HCT116 (cell line): ENCODE measurements around the gene MRLN. TPM values are rescaled to one million over a fixed set of nuclear protein-coding genes. Genes with fewer than 3 reads are reported as not detected.

Source experiments
- ATAC-seq: fragments of 200-7000 bp; cut with Tn5 transposase; 2 replicates; pipeline ENCODE4 v1.9.1; 2020; ENCODE audit warnings: mild to moderate bottlenecking, moderate library complexity
- BruUV-seq: library from RNA; stranded (reverse); fragments of 400-500 nt; replicated peaks from 2 replicates; lab custom pipeline; 2021; lab: Mats Ljungman, UMichigan
- CTCF ChIA-PET: fragments of 300-600 bp; sonication (Branson Sonifier 250); formaldehyde crosslinking; loops from one replicate; lab custom pipeline; 2021; ENCODE audit warnings: antibody characterized with exemption; lab: Charles Lee
- POLR2A ChIA-PET: fragments of 300-600, 350-600 bp; sonication (Branson Sonifier 250); formaldehyde crosslinking; loops from one replicate; lab custom pipeline; 2021; ENCODE audit warnings: antibody characterized with exemption; lab: Charles Lee
- RAD21 ChIA-PET, 2 experiments: fragments of 300-600 bp; sonication (Branson Sonifier 250); formaldehyde crosslinking; loops; one replicate each; lab custom pipeline; 2023; ENCODE audit warnings: low total read pairs in 2 of 2; ENCODE audit not compliant: uncharacterized antibody in 2 of 2, unreplicated experiment in 2 of 2, low non-redundant PET in 1 of 2; lab: Charles Lee
- DNase-seq: peaks from one replicate; pipeline ENCODE4 v3.0.0-alpha.2; 2010; ENCODE audit warnings: low read depth, low spot score
- H2AFZ ChIP-seq: fragments of 200-600 bp; shearing (Covaris generic), sonication (generic); 2 replicates; pipeline ENCODE4 v1.6.1; 2017; ENCODE audit warnings: low read depth, mixed run types, mixed read lengths, antibody characterized with exemption, low read length; ENCODE audit not compliant: poor library complexity, severe bottlenecking
- H3K27ac ChIP-seq: 2 replicates; pipeline ENCODE4 v1.5.1; 2012; ENCODE audit warnings: low read depth, low read length
- H3K27me3 ChIP-seq: fragments of 200-600 bp; sonication (generic); 2 replicates; pipeline ENCODE4 v1.6.1; 2016; ENCODE audit warnings: mixed run types, low read length, mixed read lengths; ENCODE audit not compliant: insufficient read depth
- H3K36me3 ChIP-seq, 2 experiments: fragments of 200-500 bp in 1 of 2; fragments of 200-600 bp in 1 of 2; sonication (Bioruptor generic) in 1 of 2; sonication (generic) in 1 of 2; 2 replicates each; pipeline versions ENCODE4 v1.5.1 to v1.6.1; 2014 to 2016; ENCODE audit warnings: low read length in 2 of 2, inconsistent platforms in 1 of 2, mixed read lengths in 1 of 2, mixed run types in 1 of 2; ENCODE audit not compliant: insufficient read depth in 2 of 2, control insufficient read depth in 1 of 2
- H3K4me1 ChIP-seq, 2 experiments: fragments of 200-600 bp in 1 of 2; sonication (generic) in 1 of 2; 2 replicates each; pipeline versions ENCODE4 v1.5.1 to v1.6.1; 2012 to 2017; ENCODE audit warnings: low read length in 2 of 2, inconsistent platforms in 1 of 2, mild to moderate bottlenecking in 1 of 2, mixed read lengths in 1 of 2, mixed run types in 1 of 2, moderate library complexity in 1 of 2; ENCODE audit not compliant: insufficient read depth in 2 of 2, control insufficient read depth in 1 of 2
- H3K4me2 ChIP-seq: fragments of 200-600 bp; sonication (generic); 2 replicates; pipeline ENCODE4 v1.6.1; 2017; ENCODE audit warnings: mixed run types, low read length, mixed read lengths
- H3K4me3 ChIP-seq, 2 experiments: fragments of 200-600 bp in 1 of 2; sonication (generic) in 1 of 2; replicated peaks in 1 of 2; 2 replicates each; pipeline ENCODE4 v1.5.1; 2011 to 2016; ENCODE audit warnings: low read length in 2 of 2, control low read depth in 1 of 2, low read depth in 1 of 2, mild to moderate bottlenecking in 1 of 2, mixed read lengths in 1 of 2, mixed run types in 1 of 2
- H3K79me2 ChIP-seq: fragments of 200-600 bp; sonication (generic); 2 replicates; pipeline ENCODE4 v1.6.1; 2017; ENCODE audit warnings: mild to moderate bottlenecking, mixed run types, low read length, moderate library complexity, mixed read lengths; ENCODE audit not compliant: insufficient read depth
- H3K9ac ChIP-seq: fragments of 200-600 bp; sonication (generic); 2 replicates; pipeline ENCODE4 v1.6.1; 2016; ENCODE audit warnings: low read length, mixed read lengths
- H3K9me2 ChIP-seq: fragments of 200-600 bp; sonication (generic), shearing (Covaris generic); 2 replicates; pipeline ENCODE4 v1.6.1; 2017; ENCODE audit warnings: mixed run types, mild to moderate bottlenecking, moderate library complexity; ENCODE audit not compliant: insufficient read depth
- H3K9me3 ChIP-seq, 2 experiments: fragments of 200-500 bp in 1 of 2; fragments of 200-600 bp in 1 of 2; sonication (Bioruptor generic) in 1 of 2; sonication (generic) in 1 of 2; 2 replicates each; pipeline ENCODE4 v1.6.1; 2014 to 2017; ENCODE audit warnings: low read length in 2 of 2, mixed read lengths in 2 of 2, inconsistent platforms in 1 of 2, low read depth in 1 of 2, mild to moderate bottlenecking in 1 of 2, mixed run types in 1 of 2, moderate library complexity in 1 of 2; ENCODE audit not compliant: control insufficient read depth in 1 of 2, insufficient read depth in 1 of 2
- H4K20me1 ChIP-seq: fragments of 200-600 bp; sonication (generic), shearing (Covaris generic); 2 replicates; pipeline ENCODE4 v1.6.1; 2017; ENCODE audit warnings: mixed run types, mild to moderate bottlenecking, moderate library complexity; ENCODE audit not compliant: insufficient read depth
- CBX3 ChIP-seq: IDR thresholded peaks from 2 replicates; pipeline ENCODE4 v1.6.1; 2012; ENCODE audit warnings: low read depth
- CEBPB ChIP-seq: IDR thresholded peaks from 2 replicates; pipeline ENCODE4 v1.6.1; 2012; ENCODE audit warnings: low read depth
- CTCF ChIP-seq, 3 experiments: fragments of 200-600 bp in 1 of 3; sonication (generic) in 1 of 3; IDR thresholded peaks in 2 of 3; conservative IDR thresholded peaks in 1 of 3; 2 replicates each; pipeline ENCODE4 v1.5.1; 2012 to 2017; ENCODE audit warnings: low read depth in 2 of 3, low read length in 2 of 3, antibody characterized with exemption in 1 of 3, borderline replicate concordance in 1 of 3, control low read depth in 1 of 3, mild to moderate bottlenecking in 1 of 3, mixed read lengths in 1 of 3, mixed run types in 1 of 3, moderate library complexity in 1 of 3; ENCODE audit not compliant: insufficient read depth in 1 of 3
- ELF1 ChIP-seq: IDR thresholded peaks from 2 replicates; pipeline ENCODE4 v1.6.1; 2012; ENCODE audit warnings: low read depth, borderline replicate concordance
- EZH2 ChIP-seq: fragments of 200-600 bp; sonication (generic); IDR thresholded peaks from 2 replicates; pipeline ENCODE4 v1.6.1; 2017; ENCODE audit warnings: antibody characterized with exemption, mixed run types
- EZH2phosphoT487 ChIP-seq: fragments of 200-600 bp; IDR thresholded peaks from 2 replicates; pipeline ENCODE4 v1.6.1; 2018; ENCODE audit warnings: antibody characterized with exemption, borderline replicate concordance
- FOSL1 ChIP-seq: IDR thresholded peaks from 2 replicates; pipeline ENCODE4 v1.6.1; 2012; ENCODE audit warnings: low read depth
- JUND ChIP-seq: IDR thresholded peaks from 2 replicates; pipeline ENCODE4 v1.6.1; 2012
- MAX ChIP-seq: IDR thresholded peaks from 2 replicates; pipeline ENCODE4 v1.6.1; 2012
- RAD21 ChIP-seq: IDR thresholded peaks from 2 replicates; pipeline ENCODE4 v1.6.1; 2012; ENCODE audit warnings: low read depth, mild to moderate bottlenecking
- SP1 ChIP-seq: IDR thresholded peaks from 2 replicates; pipeline ENCODE4 v1.6.1; 2012; ENCODE audit warnings: low read depth
- SRF ChIP-seq: IDR thresholded peaks from 2 replicates; pipeline ENCODE4 v1.6.1; 2012; ENCODE audit warnings: low read depth
- TCF7L2 ChIP-seq: IDR thresholded peaks from 2 replicates; pipeline ENCODE4 v1.7.0; 2011; ENCODE audit warnings: borderline replicate concordance, inconsistent platforms; ENCODE audit not compliant: insufficient read depth, insufficient read length; ENCODE audit errors: extremely low read depth
- ZBTB33 ChIP-seq: IDR thresholded peaks from 2 replicates; pipeline ENCODE4 v1.6.1; 2011; ENCODE audit warnings: mild to moderate bottlenecking, low read length, moderate library complexity; ENCODE audit not compliant: insufficient replicate concordance; ENCODE audit errors: extremely low read depth
- ZFX ChIP-seq: fragments of 450-650 bp; IDR thresholded peaks from 2 replicates; pipeline ENCODE4 v1.6.1; 2017
- ZNF274 ChIP-seq: fragments of 200-500 bp; sonication (Bioruptor generic); IDR thresholded peaks from 2 replicates; pipeline ENCODE4 v1.6.1; 2014; ENCODE audit warnings: mild to moderate bottlenecking, low read depth, low read length, inconsistent platforms
- intact Hi-C: fragments of 100-400 bp; cut with micrococcal nuclease; formaldehyde crosslinking; loops from 2 replicates; pipeline ENCODE4 v1.10.0; 2022
- total RNA-seq: library from RNA; stranded (reverse); gene quantifications from one replicate; pipeline ENCODE4 v1.2.1, GENCODE V29; 2021; ENCODE audit not compliant: unreplicated experiment
- TF ChIP-seq, protein P1 (sequence below): IDR thresholded peaks from 2 replicates; pipeline ENCODE4 v1.6.1; 2012

MRLN gene
- total RNA-seq, 1 experiment from 2014 or later: not detected

- H2AFZ ChIP-seq: no peak overlapping the region
- POLR2A ChIA-PET: no interaction called here
- no peak for DNase-seq
Measured at GRCh38 chr10:59779756-59780533, 26.7 kb upstream of the MRLN start.

GRCh38 chr10:59774451-59774850 lies 21.2 kb upstream of the MRLN start:
- no peaks in the 10 kb centered on the region for H3K27me3 ChIP-seq
- H3K9me2 ChIP-seq: no peaks in the 10 kb centered on the region
- H3K27ac ChIP-seq: no peak overlapping the region
- ATAC-seq: no peak
- H2AFZ ChIP-seq: no peak overlapping the region
- no peak overlapping the region for H3K4me2 ChIP-seq
- intact Hi-C loops: no loop called here
- BruUV-seq: no TSS peak
- H4K20me1 ChIP-seq: no peaks in the 10 kb centered on the region
- no peak overlapping the region for H3K9ac ChIP-seq
- RAD21 ChIA-PET: no interaction called here
- CTCF ChIA-PET: no interaction called here
- POLR2A ChIA-PET: no interaction called here
- H3K4me3 ChIP-seq: no peak overlapping the region
- H3K36me3 ChIP-seq: no peaks in the 10 kb centered on the region
- no peaks in the 10 kb centered on the region for H3K79me2 ChIP-seq
- DNase-seq: no peak
- no peaks in the 10 kb centered on the region for H3K9me3 ChIP-seq
- H3K4me1 ChIP-seq: no peaks in the 10 kb centered on the region
- TF ChIP-seq JUND (no peak), ZNF274 (no peak), SP1 (no peak), CBX3 (no peak), TCF7L2 (no peak), ELF1 (no peak), ZBTB33 (no peak), CTCF (IDR thresholded peaks at IDR 0.05 in 2 of 3, conservative IDR thresholded peaks at IDR 0.05 in 1 of 3; ENCODE audit: borderline replicate concordance in 1 of 3, insufficient read depth in 1 of 3, low read depth in 2 of 3, low read length in 2 of 3) (no peak), EZH2 (no peak), FOSL1 (no peak), EZH2phosphoT487 (no peak), MAX (no peak)
- TF ChIP-seq, protein P1, sequence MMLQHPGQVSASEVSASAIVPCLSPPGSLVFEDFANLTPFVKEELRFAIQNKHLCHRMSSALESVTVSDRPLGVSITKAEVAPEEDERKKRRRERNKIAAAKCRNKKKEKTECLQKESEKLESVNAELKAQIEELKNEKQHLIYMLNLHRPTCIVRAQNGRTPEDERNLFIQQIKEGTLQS: no peak

More at GRCh38 chr10:59779756-59780533, 26.7 kb upstream of the MRLN start:
- Histone ChIP-seq H3K36me3 (no peaks in the 10 kb centered on the region), H3K4me1 (no peaks in the 10 kb centered on the region), H4K20me1 (no peaks in the 10 kb centered on the region), H3K27me3 (no peaks in the 10 kb centered on the region), H3K4me2 (no peak overlapping the region), H3K9me2 (no peaks in the 10 kb centered on the region), H3K79me2 (no peaks in the 10 kb centered on the region), H3K9ac (no peak overlapping the region), H3K9me3 (no peaks in the 10 kb centered on the region), H3K4me3 (no peak overlapping the region), H3K27ac (no peak overlapping the region)
- ChIA-PET CTCF (no interaction called here), RAD21 (no interaction called here)
- no TSS peak for BruUV-seq
- no peak for TF ChIP-seq ZFX
- TF ChIP-seq SP1: no peak
- no peak for TF ChIP-seq CBX3
- no peak for TF ChIP-seq JUND
- TF ChIP-seq ELF1: no peak
- no peak for TF ChIP-seq CEBPB
- TF ChIP-seq ZNF274: no peak
- no peak for TF ChIP-seq RAD21
- TF ChIP-seq SRF: no peak
- no peak for ATAC-seq
- intact Hi-C loops: no loop called here
